Lower leg skin (tissue), 3 donors: ENCODE data around the gene OR52J3.

ENCODE experiments used
- CTCF ChIP-seq, 3 donors: fragments of 450-650 bp; IDR thresholded peaks; one replicate each; pipeline ENCODE4 v1.5.1; 2016; ENCODE audit warnings: antibody characterized with exemption in 3 of 3, mild to moderate bottlenecking in 3 of 3, moderate library complexity in 2 of 3
- POLR2A ChIP-seq, 2 donors: fragments of 450-650 bp; IDR thresholded peaks; one replicate each; pipeline ENCODE4 v1.6.1; 2016 to 2017; ENCODE audit warnings: antibody characterized with exemption in 2 of 2, mild to moderate bottlenecking in 1 of 2, moderate library complexity in 1 of 2

DNA sequence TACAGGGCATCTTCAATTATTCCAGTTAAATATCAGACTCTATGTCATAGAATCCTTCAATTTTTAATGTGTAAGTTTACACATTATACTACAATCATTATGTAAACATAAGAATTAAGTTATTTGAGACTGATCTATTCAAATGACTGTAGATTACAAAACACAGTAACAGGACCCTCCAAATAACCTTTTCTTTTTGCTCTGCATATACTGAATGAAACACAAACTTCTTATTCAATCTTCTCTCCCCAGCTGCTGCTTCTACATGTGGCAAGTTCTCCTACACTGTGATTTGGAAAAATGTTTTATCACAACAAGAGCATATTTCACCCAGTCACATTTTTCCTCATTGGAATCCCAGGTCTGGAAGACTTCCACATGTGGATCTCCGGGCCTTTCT, at the start of gene OR52J3:
- TF ChIP-seq CTCF (IDR thresholded peaks at IDR 0.05), result no peak
- TF ChIP-seq POLR2A (IDR thresholded peaks at IDR 0.05), result no peak
